Colonic mucosa (tissue), 4 donors: Measurements from ENCODE around the gene PTPRE. TPM values are rescaled to one million over a fixed set of nuclear protein-coding genes. Genes with fewer than 3 reads are reported as not detected.

ENCODE experiments used
- DNase-seq: peaks from one replicate; pipeline ENCODE4 v3.0.0-alpha.2; 2020
- H3K27ac ChIP-seq: fragments of 200-600 bp; one replicate; pipeline ENCODE4 v1.8.0; 2021
- H3K27me3 ChIP-seq: fragments of 200-600 bp; one replicate; pipeline ENCODE4 v1.8.0; 2021
- H3K36me3 ChIP-seq: fragments of 200-600 bp; one replicate; pipeline ENCODE4 v1.8.0; 2021
- H3K4me1 ChIP-seq: fragments of 200-600 bp; one replicate; pipeline ENCODE4 v1.8.0; 2021; ENCODE audit warnings: mild to moderate bottlenecking
- H3K4me3 ChIP-seq: fragments of 200-600 bp; one replicate; pipeline ENCODE4 v1.8.0; 2021
- H3K9ac ChIP-seq, 2 donors: one replicate each; pipeline ENCODE4 v1.7.0; 2013; ENCODE audit warnings: control low read depth in 2 of 2, low read depth in 2 of 2, low read length in 2 of 2
- H3K9me3 ChIP-seq: fragments of 200-600 bp; one replicate; pipeline ENCODE4 v1.8.0; 2021
- intact Hi-C: fragments of 100-400 bp; cut with DNase I; formaldehyde crosslinking; loops from one replicate; pipeline ENCODE4 v1.14.1; 2022
- total RNA-seq, 2 donors: library from RNA; stranded (reverse); fragmentation: NEBNext Ultra II Directional in 1 of 2; extraction: Animal tissue kit (Norgen Biotek cat#: 25700) in 1 of 2; gene quantifications; one replicate each; pipeline ENCODE4 v1.2.1, GENCODE V29; 2021
- TF ChIP-seq, protein P1 (sequence below): fragments of 200-600 bp; IDR thresholded peaks from one replicate; pipeline ENCODE4 v1.8.0; 2022; ENCODE audit warnings: antibody characterized with exemption, mild to moderate bottlenecking
- donor health status: healthy.
- donor health status: DM: no; HTN: no; CAD: no.
- donor health status: DM: no; HTN: no; CAD: no.

Gene PTPRE
- total RNA-seq, 2 donors from 2014 or later = 15.9 to 18.8 TPM

GRCh38 chr10:128068398-128069285 is 161.7 kb downstream of the PTPRE start:
- Histone ChIP-seq H3K36me3 (peaks cover 3% of the 10 kb centered on the region), H3K9me3 (no peaks in the 10 kb centered on the region), H3K4me3 (no peak overlapping the region), H3K9ac (no peak overlapping the region), H3K27ac (no peak overlapping the region), H3K4me1 (no peaks in the 10 kb centered on the region), H3K27me3 (no peaks in the 10 kb centered on the region)
- TF ChIP-seq, protein P1, sequence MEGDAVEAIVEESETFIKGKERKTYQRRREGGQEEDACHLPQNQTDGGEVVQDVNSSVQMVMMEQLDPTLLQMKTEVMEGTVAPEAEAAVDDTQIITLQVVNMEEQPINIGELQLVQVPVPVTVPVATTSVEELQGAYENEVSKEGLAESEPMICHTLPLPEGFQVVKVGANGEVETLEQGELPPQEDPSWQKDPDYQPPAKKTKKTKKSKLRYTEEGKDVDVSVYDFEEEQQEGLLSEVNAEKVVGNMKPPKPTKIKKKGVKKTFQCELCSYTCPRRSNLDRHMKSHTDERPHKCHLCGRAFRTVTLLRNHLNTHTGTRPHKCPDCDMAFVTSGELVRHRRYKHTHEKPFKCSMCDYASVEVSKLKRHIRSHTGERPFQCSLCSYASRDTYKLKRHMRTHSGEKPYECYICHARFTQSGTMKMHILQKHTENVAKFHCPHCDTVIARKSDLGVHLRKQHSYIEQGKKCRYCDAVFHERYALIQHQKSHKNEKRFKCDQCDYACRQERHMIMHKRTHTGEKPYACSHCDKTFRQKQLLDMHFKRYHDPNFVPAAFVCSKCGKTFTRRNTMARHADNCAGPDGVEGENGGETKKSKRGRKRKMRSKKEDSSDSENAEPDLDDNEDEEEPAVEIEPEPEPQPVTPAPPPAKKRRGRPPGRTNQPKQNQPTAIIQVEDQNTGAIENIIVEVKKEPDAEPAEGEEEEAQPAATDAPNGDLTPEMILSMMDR = no peak
- intact Hi-C loops = loop anchor here (5.0 to 10.0 kb wide), 2 partner anchors 54 to 161 kb away; partner anchors contain the start of gene PTPRE
- DNase-seq = no peak

GRCh38 chr10:128069351-128070051 is 162.6 kb downstream of the PTPRE start:
- H3K36me3 ChIP-seq = peaks cover 3% of the 10 kb centered on the region
- H3K9ac ChIP-seq = no peak overlapping the region
- H3K27me3 ChIP-seq = no peaks in the 10 kb centered on the region
- H3K27ac ChIP-seq = no peak overlapping the region
- TF ChIP-seq, protein P1 = peak; percentile 71
- no peaks in the 10 kb centered on the region for H3K4me1 ChIP-seq
- H3K4me3 ChIP-seq = no peak overlapping the region
- no peaks in the 10 kb centered on the region for H3K9me3 ChIP-seq
- intact Hi-C loops = loop anchor here (5.0 to 10.0 kb wide), 3 partner anchors 55 to 202 kb away; partner anchors contain the start of gene PTPRE
- DNase-seq = peak; percentile 64

- Histone ChIP-seq H3K36me3 (peaks cover 3% of the 10 kb centered on the region), H3K4me3 (no peak overlapping the region), H3K27ac (no peak overlapping the region), H3K27me3 (no peaks in the 10 kb centered on the region), H3K9ac (no peak overlapping the region), H3K4me1 (no peaks in the 10 kb centered on the region), H3K9me3 (no peaks in the 10 kb centered on the region)
- TF ChIP-seq, protein P1 = no peak
- intact Hi-C loops = loop anchor here (5.0 kb wide), 1 partner anchor 203 kb away; no protein-coding TSS in a partner anchor
- no peak for DNase-seq
These were observed 163.3 kb downstream of the PTPRE start for GRCh38 chr10:128070161-128070560.

DNA sequence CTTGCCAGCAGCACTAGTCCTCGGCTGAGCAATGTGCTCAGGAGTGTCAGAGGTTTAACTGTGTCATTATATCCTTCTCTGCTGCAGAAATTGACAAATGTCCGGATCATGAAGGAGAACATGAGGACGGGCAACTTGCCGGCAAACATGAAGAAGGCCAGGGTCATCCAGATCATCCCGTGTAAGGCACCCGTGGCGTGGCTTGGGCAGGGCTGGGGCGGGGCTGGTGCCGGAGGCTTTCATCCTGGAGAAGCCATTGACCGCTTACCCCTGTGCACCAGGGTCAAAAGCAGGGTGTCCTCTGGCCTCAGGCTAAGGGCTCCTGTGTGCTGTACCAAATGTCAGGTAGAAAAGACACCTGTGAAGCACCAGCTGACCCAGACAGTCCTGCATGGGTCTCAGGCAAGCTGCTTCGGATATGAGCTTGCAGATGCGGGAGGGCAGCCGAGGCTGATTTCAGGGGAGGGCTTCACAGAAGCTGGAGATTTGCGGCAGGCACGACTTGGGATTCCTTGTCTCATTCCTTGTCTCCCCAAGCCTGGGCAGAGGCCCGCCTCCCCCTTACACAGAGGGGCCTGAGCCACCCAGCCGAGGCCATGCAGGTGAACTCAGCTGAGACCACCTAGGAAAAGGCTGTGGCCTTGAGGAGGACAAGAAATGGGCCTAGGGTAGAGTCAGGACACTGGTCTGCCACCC is 164.0 kb downstream of the PTPRE start:
- intact Hi-C loops = loop anchor here (5.0 kb wide), 1 partner anchor 204 kb away; no protein-coding TSS in a partner anchor
- TF ChIP-seq, protein P1 = no peak
- Histone ChIP-seq H3K9me3 (no peaks in the 10 kb centered on the region), H3K4me3 (no peak overlapping the region), H3K27me3 (no peaks in the 10 kb centered on the region), H3K36me3 (peaks cover 3% of the 10 kb centered on the region), H3K27ac (no peak overlapping the region), H3K9ac (no peak overlapping the region), H3K4me1 (no peaks in the 10 kb centered on the region)
- DNase-seq = no peak

DNA sequence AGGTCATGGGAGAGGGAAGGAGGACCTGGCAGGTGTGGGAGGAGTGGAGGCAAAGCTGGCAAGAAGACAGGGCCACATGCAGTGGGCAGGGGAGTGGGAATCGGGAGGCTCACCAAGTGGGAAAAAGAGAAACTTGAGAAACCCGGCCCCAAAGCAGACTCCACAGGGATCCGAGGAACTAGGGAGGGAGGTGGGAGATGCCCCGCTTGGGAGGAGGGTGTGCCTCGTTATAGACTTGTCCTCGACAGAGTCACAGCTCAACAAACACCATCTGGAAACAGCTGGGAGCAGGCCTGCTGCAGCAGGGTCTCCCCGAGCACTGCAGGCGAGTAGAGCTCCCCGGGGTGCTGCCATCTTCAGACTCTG is 164.5 kb downstream of the PTPRE start:
- DNase-seq = no peak
- no peaks in the 10 kb centered on the region for H3K27me3 ChIP-seq
- H3K9ac ChIP-seq = no peak overlapping the region
- H3K36me3 ChIP-seq = no peaks in the 10 kb centered on the region
- intact Hi-C loops = loop anchor here (5.0 kb wide), 1 partner anchor 204 kb away; no protein-coding TSS in a partner anchor
- no peaks in the 10 kb centered on the region for H3K4me1 ChIP-seq
- no peak overlapping the region for H3K27ac ChIP-seq
- no peaks in the 10 kb centered on the region for H3K9me3 ChIP-seq
- TF ChIP-seq, protein P1 = no peak
- H3K4me3 ChIP-seq = no peak overlapping the region
